ENCODE results near the gene ERICH2.

- TF ChIP-seq GATA2 (IDR thresholded peaks at IDR 0.05; ENCODE audit: insufficient read depth, insufficient read length, low read depth, low read length): no peak
- no peak for TF ChIP-seq POLR2A (IDR thresholded peaks at IDR 0.05; ENCODE audit: low read depth, low read length)
- peak; percentile 91 for TF ChIP-seq EZH2 (IDR thresholded peaks at IDR 0.05; ENCODE audit: borderline replicate concordance, low read depth, low read length, severe bottlenecking)
- TF ChIP-seq POLR2AphosphoS5 (IDR thresholded peaks at IDR 0.05; ENCODE audit: insufficient read depth, low read depth, low read length): no peak
- TF ChIP-seq CTCF (IDR thresholded peaks at IDR 0.05; ENCODE audit: extremely low read depth in 1 of 2, insufficient read depth in 1 of 2, low read depth in 1 of 2, low read length in 2 of 2): no peak
- no peak for TF ChIP-seq MAX (IDR thresholded peaks at IDR 0.05; ENCODE audit: insufficient read depth, insufficient read length)
- TF ChIP-seq MYC (IDR thresholded peaks at IDR 0.05; ENCODE audit: low read depth, low read length): no peak
Observed at GRCh38 chr2:170817093-170818035, 47.2 kb downstream of the ERICH2 start.
